Gastrocnemius medialis (tissue), 4 donors: Measurements from ENCODE around the gene PYGO1. TPM values are rescaled to one million over a fixed set of nuclear protein-coding genes. Genes with fewer than 3 reads are reported as not detected.
A peak's percentile ranks its signal among the peaks of the same experiment; 100 is the strongest.

ENCODE experiments used
- ATAC-seq, 2 donors: fragments of 150-250 bp; one replicate each; pipeline ENCODE4 v1.9.1; 2016
- DNase-seq, 2 donors: peaks; one replicate each; pipeline ENCODE4 v3.0.0-alpha.2; 2019
- H3K27ac ChIP-seq, 4 donors: fragments of 200-600 bp; sonication (generic); 1 replicate in 1 of 4; 2 replicates in 3 of 4; pipeline ENCODE4 v1.5.1; 2016 to 2018; ENCODE audit warnings: mild to moderate bottlenecking in 2 of 4, moderate library complexity in 1 of 4
- H3K27me3 ChIP-seq, 3 donors: fragments of 200-600 bp; sonication (generic) in 2 of 3; 1 replicate in 1 of 3; 2 replicates in 2 of 3; pipeline versions ENCODE4 v1.5.1 to v1.6.0; 2016 to 2019; ENCODE audit warnings: mild to moderate bottlenecking in 1 of 3, moderate library complexity in 1 of 3
- H3K36me3 ChIP-seq, 2 donors: fragments of 200-600 bp; sonication (generic) in 1 of 2; one replicate each; pipeline ENCODE4 v1.5.1; 2017 to 2018
- H3K4me1 ChIP-seq, 2 donors: fragments of 200-600 bp; sonication (generic) in 1 of 2; one replicate each; pipeline ENCODE4 v1.5.1; 2016 to 2017; ENCODE audit warnings: mild to moderate bottlenecking in 2 of 2
- H3K4me3 ChIP-seq, 4 donors: fragments of 200-600 bp; sonication (generic) in 3 of 4; 1 replicate in 1 of 4; 2 replicates in 3 of 4; pipeline ENCODE4 v1.5.1; 2016 to 2019; ENCODE audit warnings: mild to moderate bottlenecking in 2 of 4
- H3K9me3 ChIP-seq, 3 donors: fragments of 200-600 bp; sonication (generic) in 2 of 3; 1 replicate in 1 of 3; 2 replicates in 2 of 3; pipeline ENCODE4 v1.5.1; 2016 to 2019
- CTCF ChIP-seq, 5 experiments: fragments of 450-650 bp in 3 of 5; fragments of 200-600 bp in 2 of 5; sonication (generic) in 2 of 5; IDR thresholded peaks in 4 of 5; conservative IDR thresholded peaks in 1 of 5; 1 replicate in 4 of 5; 2 replicates in 1 of 5; pipeline ENCODE4 v1.5.1; 2016 to 2019; ENCODE audit warnings: antibody characterized with exemption in 5 of 5, mild to moderate bottlenecking in 3 of 5, moderate library complexity in 3 of 5
- POLR2A ChIP-seq, 2 donors: fragments of 450-650 bp; IDR thresholded peaks; one replicate each; pipeline ENCODE4 v1.6.1; 2017; ENCODE audit warnings: antibody characterized with exemption in 2 of 2, mild to moderate bottlenecking in 2 of 2, moderate library complexity in 2 of 2
- in situ Hi-C, 4 donors: fragments of 200-750 bp; cut with MboI; loops; one replicate each; pipeline versions ENCODE4 v1.15.0 to v1.8.0; 2017; ENCODE audit warnings: low sequenced_read_pairs in 4 of 4
- intact Hi-C: fragments of 100-400 bp; cut with DNase I; formaldehyde crosslinking; loops from one replicate; pipeline ENCODE4 v1.15.1; 2023; ENCODE audit warnings: low total_unique reads
- total RNA-seq, 4 donors: library from RNA; depleted of rRNA; stranded (reverse); fragments of >200 nt; gene quantifications; one replicate each; pipeline versions ENCODE4 v1.1.0 to v1.2.3, GENCODE V29; 2016

The PYGO1 gene
- total RNA-seq, 4 donors from 2014 or later = 26.7 to 39.1 (median 32.3) TPM

- peaks cover 5 to 7% of the 10 kb centered on the region in 2 donors for H3K4me1 ChIP-seq
- ATAC-seq = peak in 1 of 2 donors; percentile 46
- intact Hi-C loops (no loop called here), in situ Hi-C loops (no loop called here)
- H3K36me3 ChIP-seq = peaks cover 0 to under 1% of the 10 kb centered on the region in 2 donors
- H3K27ac ChIP-seq = peak overlapping the region in 1 of 4 donors; percentile 45
- H3K27me3 ChIP-seq = no peaks in the 10 kb centered on the region
- TF ChIP-seq CTCF (IDR thresholded peaks at IDR 0.05 in 4 of 5, conservative IDR thresholded peaks at IDR 0.05 in 1 of 5) (no peak), POLR2A (IDR thresholded peaks at IDR 0.05) (no peak)
- no peaks in the 10 kb centered on the region for H3K9me3 ChIP-seq
- no peak overlapping the region for H3K4me3 ChIP-seq
- peak in 1 of 2 donors; percentile 25 for DNase-seq
Observed at GRCh38 chr15:55552926-55553325, 35.2 kb downstream of the PYGO1 start.

- Histone ChIP-seq H3K4me1 (peaks cover 5 to 7% of the 10 kb centered on the region in 2 donors), H3K27ac (peak overlapping the region in 1 of 4 donors; percentile 45), H3K36me3 (peaks cover 0 to 5% of the 10 kb centered on the region in 2 donors), H3K4me3 (no peak overlapping the region), H3K9me3 (no peaks in the 10 kb centered on the region), H3K27me3 (no peaks in the 10 kb centered on the region)
- intact Hi-C loops (no loop called here), in situ Hi-C loops (no loop called here)
- DNase-seq (no peak), ATAC-seq (no peak)
- no peak for TF ChIP-seq POLR2A (IDR thresholded peaks at IDR 0.05)
- no peak for TF ChIP-seq CTCF (IDR thresholded peaks at IDR 0.05 in 4 of 5, conservative IDR thresholded peaks at IDR 0.05 in 1 of 5)
Observed at GRCh38 chr15:55552451-55552850, 35.7 kb downstream of the PYGO1 start.

- no peak for TF ChIP-seq CTCF (IDR thresholded peaks at IDR 0.05 in 4 of 5, conservative IDR thresholded peaks at IDR 0.05 in 1 of 5)
- no peak for TF ChIP-seq POLR2A (IDR thresholded peaks at IDR 0.05)
- peaks cover 0 to 13% of the 10 kb centered on the region in 2 donors for H3K36me3 ChIP-seq
- H3K9me3 ChIP-seq = no peaks in the 10 kb centered on the region
- in situ Hi-C loops (no loop called here), intact Hi-C loops (no loop called here)
- no peaks in the 10 kb centered on the region for H3K27me3 ChIP-seq
- no peak for DNase-seq
- no peak overlapping the region for H3K4me3 ChIP-seq
- ATAC-seq = no peak
- peaks cover 5 to 7% of the 10 kb centered on the region in 2 donors for H3K4me1 ChIP-seq
- H3K27ac ChIP-seq = no peak overlapping the region
Observed at GRCh38 chr15:55549305-55549704, 38.8 kb downstream of the PYGO1 start.

- intact Hi-C loops = no loop called here
- in situ Hi-C loops = no loop called here
- no peak for ATAC-seq
Observed at GRCh38 chr15:55546718-55547117, 41.4 kb downstream of the PYGO1 start.

More at GRCh38 chr15:55546718-55547117, 41.4 kb downstream of the PYGO1 start:
- no peak for TF ChIP-seq POLR2A (IDR thresholded peaks at IDR 0.05)
- no peak for TF ChIP-seq CTCF (IDR thresholded peaks at IDR 0.05 in 4 of 5, conservative IDR thresholded peaks at IDR 0.05 in 1 of 5)
- Histone ChIP-seq H3K4me1 (no peaks in the 10 kb centered on the region), H3K27ac (no peak overlapping the region), H3K27me3 (no peaks in the 10 kb centered on the region), H3K9me3 (no peaks in the 10 kb centered on the region), H3K36me3 (peaks cover 0 to 13% of the 10 kb centered on the region in 2 donors), H3K4me3 (no peak overlapping the region)
- DNase-seq = no peak
